NCI-H2107 treated with DMSO at 0.1 percent for 48 hours (cell line): ENCODE data around the gene CALY.

ENCODE experiments used
- DNase-seq: peaks from one replicate; lab custom pipeline; 2025; ENCODE audit not compliant: unreplicated experiment; lab: John Stamatoyannopoulos, UW

Gene CALY

GRCh38 chr10:133274751-133275683 is 61.7 kb downstream of the CALY start:
- DNase-seq, result no peak
